H9 (cell line): Measurements from ENCODE around the gene NRXN3. TPM values are rescaled to one million over a fixed set of nuclear protein-coding genes. Genes with fewer than 3 reads are reported as not detected.

Source experiments
- DNase-seq: peaks from one replicate; pipeline ENCODE4 v3.0.0-alpha.2; 2017
- H2AFZ ChIP-seq: one replicate; pipeline ENCODE4 v1.6.1; 2013; ENCODE audit warnings: mild to moderate bottlenecking, low read length, control low read depth, moderate library complexity
- H2AK5ac ChIP-seq: 2 replicates; pipeline ENCODE4 v1.6.1; 2013; ENCODE audit warnings: low read length, control low read depth, mixed read lengths; ENCODE audit not compliant: insufficient read length
- H2BK120ac ChIP-seq: one replicate; pipeline ENCODE4 v1.6.1; 2013; ENCODE audit warnings: low read depth, mild to moderate bottlenecking, low read length, control low read depth, inconsistent platforms; ENCODE audit not compliant: poor library complexity, severe bottlenecking
- H2BK12ac ChIP-seq: 2 replicates; pipeline ENCODE4 v1.6.1; 2013; ENCODE audit warnings: low read length, control low read depth, mixed read lengths, low read depth; ENCODE audit not compliant: insufficient read length
- H2BK15ac ChIP-seq: 2 replicates; pipeline ENCODE4 v1.6.1; 2013; ENCODE audit warnings: low read depth, low read length, control low read depth
- H2BK20ac ChIP-seq: one replicate; pipeline ENCODE4 v1.6.1; 2013; ENCODE audit warnings: low read depth, mild to moderate bottlenecking, low read length, control low read depth, inconsistent platforms; ENCODE audit not compliant: poor library complexity, severe bottlenecking
- H2BK5ac ChIP-seq: 2 replicates; pipeline ENCODE4 v1.6.1; 2013; ENCODE audit warnings: low read length, control low read depth, mixed read lengths; ENCODE audit not compliant: insufficient read length
- H3K14ac ChIP-seq: 2 replicates; pipeline ENCODE4 v1.6.1; 2013; ENCODE audit warnings: low read length, control low read depth; ENCODE audit not compliant: insufficient read depth
- H3K18ac ChIP-seq: 2 replicates; pipeline ENCODE4 v1.6.1; 2013; ENCODE audit warnings: low read depth, mild to moderate bottlenecking, mixed read lengths, low read length, control low read depth; ENCODE audit not compliant: insufficient read length
- H3K23ac ChIP-seq: 2 replicates; pipeline ENCODE4 v1.6.1; 2013; ENCODE audit warnings: low read length, control low read depth, mixed read lengths, low read depth; ENCODE audit not compliant: insufficient read length
- H3K23me2 ChIP-seq: 2 replicates; pipeline ENCODE4 v1.6.1; 2013; ENCODE audit warnings: low read depth, mild to moderate bottlenecking, mixed read lengths, low read length, control low read depth; ENCODE audit not compliant: insufficient read length, poor library complexity, severe bottlenecking
- H3K27ac ChIP-seq: 2 replicates; pipeline ENCODE4 v1.5.1; 2013; ENCODE audit warnings: low read length, control low read depth, mixed read lengths, low read depth; ENCODE audit not compliant: insufficient read length
- H3K27me3 ChIP-seq: 2 replicates; pipeline ENCODE4 v1.6.1; 2013; ENCODE audit warnings: low read length, control low read depth, inconsistent platforms; ENCODE audit not compliant: insufficient read depth
- H3K4ac ChIP-seq: 2 replicates; pipeline ENCODE4 v1.6.1; 2013; ENCODE audit warnings: low read depth, mild to moderate bottlenecking, control low read depth, inconsistent platforms, low read length, moderate library complexity
- H3K4me1 ChIP-seq: 2 replicates; pipeline ENCODE4 v1.6.1; 2013; ENCODE audit warnings: low read length, control low read depth, inconsistent platforms; ENCODE audit not compliant: insufficient read depth
- H3K4me2 ChIP-seq: 2 replicates; pipeline ENCODE4 v1.6.1; 2013; ENCODE audit warnings: low read length, control low read depth, mixed read lengths; ENCODE audit not compliant: insufficient read length, insufficient read depth
- H3K56ac ChIP-seq: 2 replicates; pipeline ENCODE4 v1.6.1; 2013; ENCODE audit warnings: low read depth, mild to moderate bottlenecking, mixed read lengths, low read length, control low read depth; ENCODE audit not compliant: insufficient read length
- H3K79me1 ChIP-seq: 2 replicates; pipeline ENCODE4 v1.6.1; 2013; ENCODE audit warnings: low read depth, mild to moderate bottlenecking, moderate library complexity, low read length, control low read depth, inconsistent platforms; ENCODE audit not compliant: insufficient read depth, poor library complexity, severe bottlenecking
- H3K79me2 ChIP-seq: 2 replicates; pipeline ENCODE4 v1.6.1; 2013; ENCODE audit warnings: low read length, control low read depth, inconsistent platforms; ENCODE audit not compliant: insufficient read depth
- H3K9ac ChIP-seq: 2 replicates; pipeline ENCODE4 v1.6.1; 2013; ENCODE audit warnings: low read length, control low read depth, mixed read lengths; ENCODE audit not compliant: insufficient read length; ENCODE audit errors: extremely low read depth
- H3K9me3 ChIP-seq: one replicate; pipeline ENCODE4 v1.6.1; 2013; ENCODE audit warnings: low read depth, low read length, inconsistent platforms; ENCODE audit not compliant: control insufficient read depth
- H3T11ph ChIP-seq: one replicate; pipeline ENCODE4 v1.6.1; 2013; ENCODE audit warnings: mild to moderate bottlenecking, low read length, control low read depth, inconsistent platforms
- H4K20me1 ChIP-seq: one replicate; pipeline ENCODE4 v1.6.1; 2013; ENCODE audit not compliant: control insufficient read depth, insufficient read length, insufficient read depth
- H4K5ac ChIP-seq: 2 replicates; pipeline ENCODE4 v1.6.1; 2013; ENCODE audit warnings: low read depth, mild to moderate bottlenecking, mixed read lengths, low read length, control low read depth; ENCODE audit not compliant: insufficient read length
- H4K8ac ChIP-seq: replicated peaks from 2 replicates; pipeline ENCODE4 v1.6.1; 2013; ENCODE audit warnings: low read length, control low read depth, mixed read lengths, low read depth; ENCODE audit not compliant: insufficient read length
- H4K91ac ChIP-seq: 2 replicates; pipeline ENCODE4 v1.6.1; 2013; ENCODE audit warnings: low read depth, mild to moderate bottlenecking, moderate library complexity, mixed read lengths, low read length, control low read depth; ENCODE audit not compliant: insufficient read length
- H3K27ac Mint-ChIP-seq, 3 experiments: 2 replicates in 2 of 3; 3 replicates in 1 of 3; pipeline ENCODE4 v1.8.0; 2020 to 2021; ENCODE audit warnings: mixed read lengths in 3 of 3, mild to moderate bottlenecking in 1 of 3, moderate library complexity in 1 of 3
- H3K27me3 Mint-ChIP-seq: 2 replicates; pipeline ENCODE4 v1.8.0; 2021; ENCODE audit warnings: low read depth, mild to moderate bottlenecking, moderate library complexity, mixed read lengths
- H3K36me3 Mint-ChIP-seq, 3 experiments: 2 replicates in 2 of 3; 3 replicates in 1 of 3; pipeline ENCODE4 v1.8.0; 2020 to 2021; ENCODE audit warnings: low read depth in 3 of 3, mixed read lengths in 3 of 3; ENCODE audit not compliant: insufficient read depth in 1 of 3
- H3K4me1 Mint-ChIP-seq, 2 experiments: 2 replicates each; pipeline ENCODE4 v1.8.0; 2020; ENCODE audit warnings: mixed read lengths in 2 of 2
- H3K4me3 Mint-ChIP-seq, 2 experiments: 2 replicates in 1 of 2; 3 replicates in 1 of 2; pipeline ENCODE4 v1.8.0; 2020 to 2021; ENCODE audit warnings: mild to moderate bottlenecking in 2 of 2, mixed read lengths in 2 of 2, moderate library complexity in 1 of 2
- H3K9me3 Mint-ChIP-seq, 2 experiments: 2 replicates in 1 of 2; 3 replicates in 1 of 2; pipeline ENCODE4 v1.8.0; 2020; ENCODE audit warnings: mild to moderate bottlenecking in 2 of 2, mixed read lengths in 2 of 2, moderate library complexity in 1 of 2
- CTCF ChIP-seq: fragments of 200-600 bp; sonication (generic); conservative IDR thresholded peaks from 3 replicates; pipeline ENCODE4 v1.8.0; 2021; ENCODE audit warnings: antibody characterized with exemption, mild to moderate bottlenecking
- WGBS: extraction: QIAGEN DNeasy Blood & Tissue Kit; methylation state at CpG from one replicate; pipeline ENCODE4 v1.1.7; 2013; ENCODE audit warnings: missing lambda C conversion rate, low lambda C conversion rate, mixed read lengths; ENCODE audit not compliant: insufficient read length; ENCODE audit errors: extremely low coverage; 5-methylcytosine and 5-hydroxymethylcytosine counted together
- total RNA-seq: library from RNA; stranded (reverse); gene quantifications from 2 replicates; pipeline ENCODE4 v1.2.1, GENCODE V29; 2021

The NRXN3 gene
- total RNA-seq, 1 experiment from 2014 or later, result 1.8 TPM

- H4K91ac ChIP-seq, result no peak overlapping the region
- no peak overlapping the region for H3K56ac ChIP-seq
- H2BK12ac ChIP-seq, result no peak overlapping the region
- H3K9me3 Mint-ChIP-seq, result no peaks in the 10 kb centered on the region
- no peaks in the 10 kb centered on the region for H3K36me3 Mint-ChIP-seq
- no peak overlapping the region for H3K27ac Mint-ChIP-seq
- H3K23ac ChIP-seq, result no peak overlapping the region
- H3K27me3 ChIP-seq, result no peaks in the 10 kb centered on the region
- H4K5ac ChIP-seq, result no peak overlapping the region
- no peaks in the 10 kb centered on the region for H3K9me3 ChIP-seq
- no peak overlapping the region for H3K14ac ChIP-seq
- H3K27ac ChIP-seq, result no peak overlapping the region
- no peak overlapping the region for H3K4ac ChIP-seq
- no peak overlapping the region for H3K9ac ChIP-seq
- peaks cover 19% of the 10 kb centered on the region for H3K27me3 Mint-ChIP-seq
- H3K4me1 ChIP-seq, result no peaks in the 10 kb centered on the region
- no peak overlapping the region for H2AK5ac ChIP-seq
- no peak for TF ChIP-seq CTCF
- H3K4me2 ChIP-seq, result no peak overlapping the region
- no peak overlapping the region for H2BK5ac ChIP-seq
- H3K4me1 Mint-ChIP-seq, result peaks cover 3 to 5% of the 10 kb centered on the region in 2 experiments; a peak in 2 of 4 replicates
- H3K23me2 ChIP-seq, result no peaks in the 10 kb centered on the region
- no peak overlapping the region for H3K4me3 Mint-ChIP-seq
- no peaks in the 10 kb centered on the region for H4K20me1 ChIP-seq
- no peak overlapping the region for H3K18ac ChIP-seq
- no peak for DNase-seq
- H2BK15ac ChIP-seq, result no peak overlapping the region
- H3T11ph ChIP-seq, result no peak overlapping the region
- no peak overlapping the region for H2AFZ ChIP-seq
- no peak overlapping the region for H2BK120ac ChIP-seq
- no peak overlapping the region for H4K8ac ChIP-seq
- no peak overlapping the region for H2BK20ac ChIP-seq
- WGBS, result no CpG with 5 or more reads among the region's 3 CpGs
- no peaks in the 10 kb centered on the region for H3K79me1 ChIP-seq
- no peaks in the 10 kb centered on the region; the same call in 1 of the 2 replicates for H3K79me2 ChIP-seq
These were observed 804.5 kb downstream of the NRXN3 start for GRCh38 chr14:78974691-78975090.
